OCI-LY7 (cell line): ENCODE results near the gene VAMP5.

Experiments used
- EZH2phosphoT487 ChIP-seq: fragments of 200-600 bp; sonication (generic); IDR thresholded peaks from 2 replicates; pipeline ENCODE4 v1.6.1; 2018; ENCODE audit warnings: low read depth, borderline replicate concordance, mild to moderate bottlenecking, mixed run types, antibody characterized with exemption, low read length, moderate library complexity, mixed read lengths
- TF ChIP-seq, protein P1 (sequence below): fragments of 200-600 bp; sonication (generic); conservative IDR thresholded peaks from 2 replicates; pipeline ENCODE4 v1.5.1; 2014; ENCODE audit warnings: mild to moderate bottlenecking, antibody characterized with exemption, low read length, moderate library complexity, mixed read lengths

DNA sequence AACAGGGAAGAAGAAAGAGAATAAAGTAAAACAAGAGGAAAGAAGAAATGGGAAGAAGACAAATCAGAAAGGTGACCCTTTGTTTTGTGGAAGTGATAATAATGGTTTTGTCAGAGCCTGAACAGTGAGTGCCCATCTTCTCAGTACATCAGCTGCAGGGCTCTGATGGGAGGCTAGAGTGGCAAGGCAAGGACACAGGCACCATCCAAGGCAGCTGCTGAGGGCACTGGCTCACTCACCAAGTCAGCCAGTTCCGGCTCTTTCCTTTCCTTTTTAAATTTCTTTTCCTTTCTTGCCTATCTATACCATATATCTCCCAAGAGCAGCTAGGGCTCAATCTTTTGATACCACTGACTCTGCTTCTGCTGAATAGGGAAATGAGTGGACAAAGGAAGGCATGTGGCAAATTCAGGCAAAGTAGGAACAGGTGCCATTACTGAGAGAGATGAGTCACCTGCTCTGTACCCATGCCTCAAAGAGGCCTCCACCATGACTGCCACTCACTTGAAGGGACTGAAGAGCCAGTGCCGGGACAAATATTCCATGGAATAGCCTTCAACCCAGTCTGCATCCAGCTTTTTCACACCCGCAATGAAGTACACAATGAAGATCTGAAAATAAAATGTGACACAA lies 29.1 kb upstream of the VAMP5 start:
- TF ChIP-seq, protein P1, sequence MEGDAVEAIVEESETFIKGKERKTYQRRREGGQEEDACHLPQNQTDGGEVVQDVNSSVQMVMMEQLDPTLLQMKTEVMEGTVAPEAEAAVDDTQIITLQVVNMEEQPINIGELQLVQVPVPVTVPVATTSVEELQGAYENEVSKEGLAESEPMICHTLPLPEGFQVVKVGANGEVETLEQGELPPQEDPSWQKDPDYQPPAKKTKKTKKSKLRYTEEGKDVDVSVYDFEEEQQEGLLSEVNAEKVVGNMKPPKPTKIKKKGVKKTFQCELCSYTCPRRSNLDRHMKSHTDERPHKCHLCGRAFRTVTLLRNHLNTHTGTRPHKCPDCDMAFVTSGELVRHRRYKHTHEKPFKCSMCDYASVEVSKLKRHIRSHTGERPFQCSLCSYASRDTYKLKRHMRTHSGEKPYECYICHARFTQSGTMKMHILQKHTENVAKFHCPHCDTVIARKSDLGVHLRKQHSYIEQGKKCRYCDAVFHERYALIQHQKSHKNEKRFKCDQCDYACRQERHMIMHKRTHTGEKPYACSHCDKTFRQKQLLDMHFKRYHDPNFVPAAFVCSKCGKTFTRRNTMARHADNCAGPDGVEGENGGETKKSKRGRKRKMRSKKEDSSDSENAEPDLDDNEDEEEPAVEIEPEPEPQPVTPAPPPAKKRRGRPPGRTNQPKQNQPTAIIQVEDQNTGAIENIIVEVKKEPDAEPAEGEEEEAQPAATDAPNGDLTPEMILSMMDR: no peak
- no peak for TF ChIP-seq EZH2phosphoT487
